Activated T-helper 17 cell treated with anti-CD3 and anti-CD28 coated beads, Interleukin-2, amount 50 U/mL, for 72 hours (primary cell): Measurements from ENCODE around the gene RBM20. TPM values are rescaled to one million over a fixed set of nuclear protein-coding genes. Genes with fewer than 3 reads are reported as not detected.
"Not testable (repeated sequence)": the region's sequence is repeated elsewhere in the genome, so short reads cannot be mapped to it uniquely, and the experiment has no call there.

Experiments
- ATAC-seq: fragments of 150-1000 bp; cut with Tn5 transposase; replicated peaks from 2 replicates; pipeline ENCODE4 v1.10.0; 2021; ENCODE audit warnings: mild to moderate bottlenecking, moderate library complexity
- H3K27ac Mint-ChIP-seq: one replicate; pipeline ENCODE4 v1.8.0; 2022; ENCODE audit warnings: mixed read lengths
- H3K27me3 Mint-ChIP-seq: one replicate; pipeline ENCODE4 v1.8.0; 2022; ENCODE audit warnings: mixed read lengths
- H3K36me3 Mint-ChIP-seq: one replicate; pipeline ENCODE4 v1.8.0; 2022; ENCODE audit warnings: low read depth, mild to moderate bottlenecking, mixed read lengths
- H3K4me1 Mint-ChIP-seq: one replicate; pipeline ENCODE4 v1.8.0; 2022; ENCODE audit warnings: mixed read lengths
- H3K4me3 Mint-ChIP-seq: one replicate; pipeline ENCODE4 v1.8.0; 2022; ENCODE audit warnings: mild to moderate bottlenecking, mixed read lengths
- H3K9me3 Mint-ChIP-seq: one replicate; pipeline ENCODE4 v1.8.0; 2022; ENCODE audit warnings: mixed read lengths
- total RNA-seq, 2 donors: library from RNA; stranded (reverse); gene quantifications; one replicate each; pipeline ENCODE4 v1.2.3, GENCODE V29; 2022

The RBM20 gene
- under 1 TPM in 1 of 2 donors, not detected in 1; 0.16 TPM for total RNA-seq

- Mint-ChIP-seq H3K27ac (no peak within 1 kb of the TSS), H3K9me3 (no peaks in the 10 kb centered on the region), H3K4me3 (peak within 1 kb of the TSS; percentile 73), H3K36me3 (peaks cover 10% of the 10 kb centered on the region), H3K27me3 (peaks cover 45% of the 10 kb centered on the region), H3K4me1 (peaks cover 18% of the 10 kb centered on the region)
- ATAC-seq: peak; percentile 59
Measured at GRCh38 chr10:110643653-110644597, at the start of gene RBM20. Gene RBM20, plus strand, starts transcription at chr10:110644336. Its CDS starts 119 bp downstream, at chr10:110644455.

- no peaks in the 10 kb centered on the region for H3K4me1 Mint-ChIP-seq
- peak overlapping the region; percentile 32 for H3K27ac Mint-ChIP-seq
- no peak overlapping the region for H3K4me3 Mint-ChIP-seq
- H3K9me3 Mint-ChIP-seq: no peaks in the 10 kb centered on the region
- ATAC-seq: no peak
- peaks cover 96% of the 10 kb centered on the region for H3K36me3 Mint-ChIP-seq
- no peaks in the 10 kb centered on the region for H3K27me3 Mint-ChIP-seq
Measured at GRCh38 chr10:110597476-110597875, 46.7 kb upstream of the RBM20 start.

GRCh38 chr10:110600487-110601101, 43.5 kb upstream of the RBM20 start:
- ATAC-seq: peak; percentile 63
- Mint-ChIP-seq H3K27me3 (no peaks in the 10 kb centered on the region), H3K36me3 (peaks cover 100% of the 10 kb centered on the region), H3K4me3 (no peak overlapping the region), H3K9me3 (no peaks in the 10 kb centered on the region), H3K27ac (no peak overlapping the region), H3K4me1 (no peaks in the 10 kb centered on the region)

- no peak for ATAC-seq
- no peak overlapping the region for H3K27ac Mint-ChIP-seq
- no peaks in the 10 kb centered on the region for H3K27me3 Mint-ChIP-seq
- H3K36me3 Mint-ChIP-seq: peaks cover 100% of the 10 kb centered on the region
- no peaks in the 10 kb centered on the region for H3K9me3 Mint-ChIP-seq
- no peak overlapping the region for H3K4me3 Mint-ChIP-seq
- no peaks in the 10 kb centered on the region for H3K4me1 Mint-ChIP-seq
Measured at GRCh38 chr10:110601581-110601980, 42.6 kb upstream of the RBM20 start.

GRCh38 chr10:110608087-110608486, 36.0 kb upstream of the RBM20 start:
- Mint-ChIP-seq H3K27me3 (no peaks in the 10 kb centered on the region), H3K4me3 (no peak overlapping the region), H3K9me3 (no peaks in the 10 kb centered on the region), H3K27ac (no peak overlapping the region), H3K4me1 (peaks cover 3% of the 10 kb centered on the region), H3K36me3 (peaks cover 42% of the 10 kb centered on the region)
- ATAC-seq: no peak

- H3K27ac Mint-ChIP-seq: no peak overlapping the region
- H3K36me3 Mint-ChIP-seq: peaks cover 27% of the 10 kb centered on the region
- no peaks in the 10 kb centered on the region for H3K27me3 Mint-ChIP-seq
- H3K4me1 Mint-ChIP-seq: peaks cover 9% of the 10 kb centered on the region
- no peak for ATAC-seq
- no peak overlapping the region for H3K4me3 Mint-ChIP-seq
- no peaks in the 10 kb centered on the region for H3K9me3 Mint-ChIP-seq
Measured at GRCh38 chr10:110609605-110610004, 34.5 kb upstream of the RBM20 start.

GRCh38 chr10:110610308-110610774, 33.8 kb upstream of the RBM20 start:
- no peaks in the 10 kb centered on the region for H3K27me3 Mint-ChIP-seq

GRCh38 chr10:110610781-110611180, 33.4 kb upstream of the RBM20 start:
- not testable (repeated sequence) for ATAC-seq, H3K27me3 Mint-ChIP-seq, H3K4me1 Mint-ChIP-seq, H3K27ac Mint-ChIP-seq, H3K9me3 Mint-ChIP-seq, H3K4me3 Mint-ChIP-seq
- peaks cover 15% of the 10 kb centered on the region for H3K36me3 Mint-ChIP-seq

More at GRCh38 chr10:110610308-110610774, 33.8 kb upstream of the RBM20 start:
- Mint-ChIP-seq H3K9me3 (no peaks in the 10 kb centered on the region), H3K4me3 (no peak overlapping the region), H3K36me3 (peaks cover 20% of the 10 kb centered on the region), H3K4me1 (peaks cover 9% of the 10 kb centered on the region), H3K27ac (no peak overlapping the region)
- no peak for ATAC-seq

GRCh38 chr10:110612087-110612486, 32.0 kb upstream of the RBM20 start:
- Mint-ChIP-seq H3K9me3 (no peaks in the 10 kb centered on the region), H3K27ac (no peak overlapping the region), H3K36me3 (peaks cover 2% of the 10 kb centered on the region), H3K4me1 (peaks cover 9% of the 10 kb centered on the region), H3K27me3 (no peaks in the 10 kb centered on the region), H3K4me3 (no peak overlapping the region)
- no peak for ATAC-seq

- H3K36me3 Mint-ChIP-seq: no peaks in the 10 kb centered on the region
- H3K4me1 Mint-ChIP-seq: peaks cover 13% of the 10 kb centered on the region
- H3K27ac Mint-ChIP-seq: no peak overlapping the region
- peak overlapping the region; percentile 44 for H3K4me3 Mint-ChIP-seq
- no peak for ATAC-seq
- H3K27me3 Mint-ChIP-seq: no peaks in the 10 kb centered on the region
- H3K9me3 Mint-ChIP-seq: no peaks in the 10 kb centered on the region
Measured at GRCh38 chr10:110612629-110613028, 31.5 kb upstream of the RBM20 start.

GRCh38 chr10:110613341-110613995, 30.7 kb upstream of the RBM20 start:
- ATAC-seq: peak; percentile 59
- Mint-ChIP-seq H3K9me3 (no peaks in the 10 kb centered on the region), H3K4me3 (peak overlapping the region; percentile 44), H3K27ac (peak overlapping the region; percentile 73), H3K36me3 (no peaks in the 10 kb centered on the region), H3K4me1 (peaks cover 22% of the 10 kb centered on the region), H3K27me3 (no peaks in the 10 kb centered on the region)

GRCh38 chr10:110613996-110614495, 30.1 kb upstream of the RBM20 start:
- peak overlapping the region; percentile 44 for H3K4me3 Mint-ChIP-seq
- H3K9me3 Mint-ChIP-seq: no peaks in the 10 kb centered on the region
- ATAC-seq: peak; percentile 74

GRCh38 chr10:110615057-110615747, 28.9 kb upstream of the RBM20 start:
- Mint-ChIP-seq H3K27me3 (no peaks in the 10 kb centered on the region), H3K4me3 (no peak overlapping the region), H3K27ac (no peak overlapping the region), H3K36me3 (no peaks in the 10 kb centered on the region), H3K9me3 (no peaks in the 10 kb centered on the region), H3K4me1 (peaks cover 27% of the 10 kb centered on the region)
- ATAC-seq: no peak

More at GRCh38 chr10:110613996-110614495, 30.1 kb upstream of the RBM20 start:
- Mint-ChIP-seq H3K4me1 (peaks cover 27% of the 10 kb centered on the region), H3K27me3 (no peaks in the 10 kb centered on the region), H3K36me3 (no peaks in the 10 kb centered on the region), H3K27ac (peak overlapping the region; percentile 73)
